Stimulated activated CD4-positive, alpha-beta T cell treated with anti-CD3 and anti-CD28 coated beads, Interleukin-1b, Interleukin-23, amount 100 ng/mL, for 4 hours (primary cell): ENCODE data around the gene TMEM59L.
"Not testable (repeated sequence)": the region's sequence is repeated elsewhere in the genome, so short reads cannot be mapped to it uniquely, and the experiment has no call there.

ENCODE experiments used
- DNase-seq, 2 donors: peaks; one replicate each; pipeline ENCODE4 v3.0.0-alpha.2; 2020; ENCODE audit warnings: low read depth in 2 of 2

TMEM59L gene

DNA sequence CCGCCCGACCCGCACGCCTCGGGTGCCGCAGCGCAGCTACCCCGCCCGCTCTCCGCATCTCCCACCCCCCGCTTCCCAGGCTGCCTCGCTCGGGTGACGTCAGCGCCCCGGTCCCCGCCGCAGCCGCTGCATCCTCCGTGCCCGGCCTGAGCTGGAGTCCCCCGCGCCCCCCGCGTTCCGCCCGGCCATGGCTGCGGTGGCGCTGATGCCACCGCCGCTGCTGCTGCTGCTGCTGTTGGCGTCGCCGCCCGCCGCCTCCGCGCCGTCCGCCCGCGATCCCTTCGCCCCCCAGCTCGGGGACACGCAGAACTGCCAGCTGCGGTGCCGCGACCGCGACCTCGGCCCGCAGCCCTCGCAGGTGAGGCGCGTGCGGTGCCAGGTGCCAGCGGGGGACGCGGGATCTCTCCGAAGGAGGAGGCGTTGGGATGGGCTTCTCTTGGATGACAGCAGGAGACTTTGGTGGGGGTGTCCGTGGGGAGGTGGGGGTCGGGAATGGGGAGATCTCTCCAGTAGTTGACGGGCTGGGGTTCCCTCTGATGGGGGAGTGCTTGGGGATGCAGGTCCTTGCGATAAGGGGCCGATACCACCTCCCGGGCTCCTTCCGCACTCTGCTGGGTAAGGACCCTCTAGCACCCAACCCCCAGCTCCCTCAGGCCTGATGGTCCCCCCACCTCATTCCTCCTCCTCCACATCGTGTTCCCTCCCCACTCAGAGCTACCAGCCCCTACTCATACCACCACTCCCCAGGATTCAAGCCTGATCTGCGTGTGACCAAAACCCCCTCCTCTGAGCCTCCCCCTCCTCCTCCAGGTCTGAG, at the start of gene TMEM59L:
Gene TMEM59L (plus strand): TSS at position 99 of the 817 bp plus-strand sequence. CDS start 89 bp downstream, at position 188.
- peak in 1 of 2 donors; percentile 47 for DNase-seq

DNA sequence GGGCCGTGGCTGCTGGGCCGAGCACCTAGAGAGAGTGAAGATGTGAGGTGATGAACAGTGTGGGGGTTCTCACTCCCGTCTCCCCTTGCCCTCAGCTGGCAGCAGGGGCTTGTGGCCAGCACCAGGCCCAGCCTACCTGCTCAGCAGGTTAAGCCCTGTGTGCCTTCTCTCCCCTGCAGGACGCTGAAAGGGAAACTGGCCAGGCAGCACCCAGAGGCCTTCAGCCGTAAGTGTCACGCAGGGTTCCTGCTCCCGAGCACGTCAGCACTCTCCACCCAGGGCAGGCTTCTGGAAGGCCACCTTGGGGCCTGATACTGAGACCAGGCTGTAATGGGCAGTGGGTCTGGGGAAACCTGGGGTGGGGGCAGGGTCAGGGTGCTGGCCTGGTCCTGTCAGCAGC, 45.7 kb upstream of the TMEM59L start:
- no peak for DNase-seq

DNA sequence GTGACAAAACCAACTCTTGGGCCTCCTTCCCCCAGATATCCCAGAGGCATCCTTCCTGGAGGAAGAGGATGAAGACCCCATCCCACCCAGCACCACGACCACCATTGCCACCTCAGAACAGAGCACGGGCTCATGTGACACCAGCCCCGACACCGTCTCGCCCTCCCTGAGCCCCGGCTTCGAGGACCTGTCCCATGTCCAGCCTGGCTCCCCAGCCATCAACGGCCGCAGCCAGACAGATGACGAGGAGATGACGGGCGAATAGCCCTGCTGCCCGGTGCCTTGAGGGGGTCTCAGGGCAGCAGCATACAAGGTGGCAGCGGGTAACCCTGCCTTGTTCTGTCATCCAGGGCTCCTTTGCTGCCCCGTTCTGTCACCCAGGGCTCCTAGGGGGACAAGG, 44.3 kb upstream of the TMEM59L start:
- no peak for DNase-seq

DNA sequence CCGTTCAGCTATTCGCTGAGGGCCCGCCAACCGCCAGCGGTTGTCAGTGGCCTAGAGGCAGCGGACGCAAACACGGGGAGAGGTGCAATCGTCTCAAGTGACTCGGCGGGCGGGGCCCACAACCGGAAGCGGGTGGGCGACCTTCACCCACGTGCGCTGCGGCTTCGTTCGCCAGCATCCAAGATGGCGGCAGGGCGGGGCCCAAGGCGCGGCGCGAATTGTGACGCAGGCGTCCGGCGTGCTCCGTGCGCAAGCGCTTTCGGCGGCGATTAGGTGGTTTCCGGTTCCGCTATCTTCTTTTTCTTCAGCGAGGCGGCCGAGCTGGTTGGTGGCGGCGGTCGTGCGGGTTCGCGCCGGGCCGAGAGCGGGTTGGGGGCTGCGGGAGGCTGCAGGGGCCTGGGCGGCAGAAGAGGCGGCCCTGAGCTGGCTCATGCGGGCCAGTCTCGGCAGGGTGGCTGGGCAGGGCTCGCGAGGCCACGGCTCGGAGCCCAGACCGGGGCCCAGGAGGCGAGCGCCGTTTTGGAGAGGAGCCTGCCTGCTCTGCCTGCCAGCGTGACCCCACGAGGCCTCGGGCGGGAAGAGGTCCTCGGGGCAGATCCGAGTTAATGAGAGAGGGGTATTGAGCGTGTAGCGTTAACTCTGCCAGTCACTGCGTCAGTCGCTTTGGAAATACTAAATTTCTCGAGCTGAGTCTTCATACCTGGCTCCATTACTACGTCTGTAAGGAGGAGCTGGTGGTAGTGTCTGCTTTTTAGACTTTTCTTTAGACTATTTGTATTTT, 40.9 kb upstream of the TMEM59L start, which contains the start of gene UBA52:
Gene UBA52 (plus strand): TSS at position 294 of the 781 bp plus-strand sequence. CDS start 1,444 bp downstream, outside the sequence.
- peak; percentile 98 for DNase-seq

DNA sequence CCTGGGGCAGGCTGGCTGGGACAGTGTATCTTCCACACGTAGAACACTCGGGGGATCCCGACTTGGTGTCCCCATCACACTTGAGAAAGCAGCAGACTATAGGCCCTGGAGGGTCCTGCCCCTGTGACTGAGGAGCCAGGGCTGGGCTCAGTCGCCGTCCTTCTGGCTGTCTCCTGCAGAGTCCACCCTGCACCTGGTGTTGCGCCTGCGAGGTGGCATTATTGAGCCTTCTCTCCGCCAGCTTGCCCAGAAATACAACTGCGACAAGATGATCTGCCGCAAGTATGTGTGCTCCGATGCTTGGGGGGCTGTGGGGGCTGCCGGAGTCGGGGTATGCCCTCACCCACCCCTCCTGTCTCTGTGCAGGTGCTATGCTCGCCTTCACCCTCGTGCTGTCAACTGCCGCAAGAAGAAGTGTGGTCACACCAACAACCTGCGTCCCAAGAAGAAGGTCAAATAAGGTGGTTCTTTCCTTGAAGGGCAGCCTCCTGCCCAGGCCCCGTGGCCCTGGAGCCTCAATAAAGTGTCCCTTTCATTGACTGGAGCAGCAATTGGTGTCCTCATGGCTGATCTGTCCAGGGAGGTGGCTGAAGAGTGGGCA, 37.9 kb upstream of the TMEM59L start:
- no peak for DNase-seq

DNA sequence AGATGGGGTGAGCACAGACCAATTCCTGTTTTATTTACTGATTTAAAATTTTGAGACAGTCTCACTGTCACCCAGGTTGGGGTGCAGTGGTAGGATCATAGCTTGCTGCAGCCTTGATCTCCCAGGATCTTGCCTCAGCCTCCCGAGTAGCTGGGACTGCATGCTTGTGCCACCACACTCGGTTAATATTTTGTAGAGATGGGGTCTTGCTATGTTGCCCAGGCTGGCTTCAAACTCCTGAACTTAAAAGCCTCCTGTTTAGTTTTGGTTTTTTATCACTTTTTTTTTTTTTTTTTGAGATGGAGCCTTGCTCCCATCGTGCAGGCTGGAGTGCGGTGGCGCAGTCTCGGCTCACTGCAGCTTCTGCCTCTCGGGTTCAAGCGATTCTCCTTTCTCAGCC, 36.3 kb upstream of the TMEM59L start:
- no peak for DNase-seq

DNA sequence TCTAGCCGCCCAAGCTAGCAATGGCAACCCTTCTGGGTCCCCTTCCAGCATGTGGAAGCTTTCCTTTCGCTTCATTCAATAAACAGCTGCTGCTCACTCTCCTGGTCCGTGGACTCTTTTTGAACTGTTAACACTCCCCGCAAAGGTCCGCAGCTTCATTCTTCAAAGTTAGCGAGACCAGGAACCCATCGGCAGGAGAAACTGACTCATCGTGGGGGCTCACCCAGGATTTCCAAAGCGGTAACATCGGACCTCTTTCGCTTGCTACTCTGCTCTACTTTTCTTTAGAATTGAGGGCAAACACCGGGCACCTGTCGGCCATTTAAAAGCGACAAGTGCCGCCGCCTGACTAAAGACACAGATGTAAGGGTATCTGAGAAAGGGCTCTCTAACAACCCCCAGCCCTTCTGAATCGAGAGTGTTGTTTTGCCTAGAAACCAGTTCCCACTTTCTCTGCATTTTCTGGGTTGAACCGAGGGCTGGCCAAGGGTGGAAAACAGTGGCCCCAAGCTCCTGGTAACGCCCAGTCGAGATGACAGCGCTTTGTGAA, 35.2 kb upstream of the TMEM59L start:
- no peak for DNase-seq

DNA sequence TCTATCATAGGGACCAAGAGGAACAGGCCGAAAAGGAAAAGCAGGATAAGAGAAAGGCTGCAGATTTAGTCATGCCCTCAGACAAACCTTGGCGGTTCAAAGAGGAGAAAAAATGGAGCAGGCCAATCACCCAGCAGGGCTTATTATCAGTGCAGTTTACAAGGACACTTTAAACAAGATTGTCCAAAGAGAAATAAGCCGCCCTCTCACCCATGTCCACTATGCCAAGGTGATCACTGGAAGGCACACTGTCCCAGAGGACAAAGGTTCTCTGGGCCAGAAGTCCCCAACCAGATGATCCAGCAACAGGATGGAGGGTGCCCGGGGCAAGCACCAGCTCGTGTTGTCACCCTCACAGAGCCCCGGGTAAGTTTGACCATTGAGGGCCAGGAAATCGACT, 32.4 kb upstream of the TMEM59L start:
- no peak for DNase-seq

DNA sequence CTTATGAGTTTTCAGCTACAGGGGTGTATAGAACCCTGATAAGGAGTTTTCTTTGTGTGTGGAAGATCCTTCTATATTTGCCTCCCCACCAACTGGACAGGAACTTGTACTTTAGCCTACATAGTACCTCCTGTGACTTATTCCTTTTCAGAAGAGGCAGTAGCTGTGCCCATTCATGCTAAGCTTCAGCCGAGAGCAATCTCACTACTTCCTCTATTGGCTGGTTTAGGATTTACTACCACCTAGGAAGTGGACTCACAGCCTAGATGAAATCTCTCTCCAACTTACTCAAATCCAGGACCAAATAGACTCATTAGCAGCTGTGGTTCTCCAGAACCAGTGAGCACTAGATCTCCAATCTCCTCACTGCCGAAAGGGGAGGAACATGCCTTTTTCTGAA, 26.4 kb upstream of the TMEM59L start:
- no peak for DNase-seq

DNA sequence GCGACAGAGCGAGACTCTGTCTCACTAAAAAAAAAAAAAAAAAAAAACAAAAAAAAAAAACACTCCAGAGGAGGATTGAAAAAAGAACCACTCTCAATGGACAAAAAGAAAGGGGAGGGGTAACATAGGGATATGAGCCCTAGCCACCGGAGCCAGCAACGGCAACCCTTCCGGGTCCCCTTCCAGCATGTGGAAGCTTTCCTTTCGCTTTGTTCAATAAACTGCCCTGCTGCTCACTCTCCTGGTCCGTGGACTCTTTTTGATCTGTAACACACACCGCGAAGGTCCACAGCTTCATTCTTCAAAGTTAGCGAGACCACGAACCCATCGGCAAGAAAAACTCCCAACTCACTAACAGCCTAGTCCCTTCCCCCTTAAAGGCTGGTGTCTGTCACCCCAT, 25.1 kb upstream of the TMEM59L start:
- no peak for DNase-seq

DNA sequence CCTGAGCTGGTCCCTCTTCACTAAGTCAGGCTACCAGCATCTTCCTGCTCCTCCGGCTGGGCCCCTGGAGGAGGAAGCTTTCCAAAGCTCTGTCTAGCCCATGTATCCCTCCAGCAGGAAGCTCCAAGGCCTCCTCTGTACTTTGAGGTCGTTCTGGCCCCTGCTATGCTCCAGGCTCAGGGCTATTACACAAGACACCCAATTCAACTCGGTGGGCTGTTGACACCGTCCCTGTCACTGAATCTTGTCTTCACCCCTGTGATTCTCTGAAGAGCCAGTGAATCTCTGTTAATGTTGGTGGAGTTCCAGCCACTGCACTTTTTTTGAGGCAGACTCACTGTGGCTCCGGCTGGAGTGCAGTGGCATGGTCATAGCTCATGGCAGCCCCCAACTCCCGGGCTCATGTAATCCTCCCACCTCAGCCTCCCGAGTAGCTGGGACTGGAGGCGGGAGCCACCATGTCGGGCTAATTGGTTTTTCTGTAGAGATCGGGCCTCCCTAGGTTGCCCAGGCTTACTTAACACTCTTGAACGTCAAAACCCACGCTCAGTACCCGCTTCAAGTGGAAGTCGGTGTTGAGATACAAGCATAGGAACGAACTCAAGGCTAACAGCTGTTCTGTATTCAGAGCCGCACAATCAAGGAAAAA, 24.6 kb upstream of the TMEM59L start:
- DNase-seq, result no peak

DNA sequence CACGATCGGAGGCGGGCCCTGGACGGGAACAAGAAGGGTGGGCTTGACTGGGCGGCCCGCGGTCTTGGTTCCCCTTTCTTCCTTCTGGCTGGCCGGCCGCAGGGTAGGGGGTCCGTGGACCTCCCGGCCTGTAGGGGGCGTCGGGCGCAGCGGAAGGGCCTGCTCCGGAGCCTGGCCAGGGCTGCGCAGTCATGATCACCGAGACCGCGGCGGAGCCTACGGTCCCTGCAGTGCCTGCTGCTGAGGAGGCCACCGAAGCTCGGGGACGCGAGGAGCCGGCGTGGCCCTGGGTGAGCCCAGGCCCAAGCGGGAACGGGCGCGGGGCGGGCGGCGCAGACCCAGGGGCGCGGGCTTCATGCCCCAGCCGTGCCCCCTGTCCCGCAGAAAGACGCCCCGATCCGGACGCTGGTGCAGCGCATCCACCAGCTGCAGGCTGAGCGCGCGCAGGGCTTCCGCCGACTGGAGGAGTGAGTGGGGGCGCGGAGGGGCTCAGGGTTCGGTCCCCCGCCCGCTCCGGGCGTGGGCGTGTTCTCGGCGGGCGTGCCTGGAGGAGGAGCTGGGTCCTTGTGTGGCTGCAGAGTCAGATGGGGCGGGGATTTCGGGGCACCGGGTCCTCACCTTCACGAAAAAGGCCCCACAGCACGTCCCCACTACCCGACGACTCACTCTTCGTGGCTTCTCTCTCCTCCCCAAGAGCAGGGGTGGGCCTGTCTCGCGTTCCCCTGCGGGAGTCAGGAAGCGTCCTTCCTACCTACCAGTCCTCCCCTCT, 23.9 kb upstream of the TMEM59L start, which contains the start of gene REX1BD:
Gene REX1BD (plus strand): TSS at position 188 of the 769 bp plus-strand sequence. CDS start 4 bp downstream, at position 192.
- peak; percentile 87 to 88 for DNase-seq

DNA sequence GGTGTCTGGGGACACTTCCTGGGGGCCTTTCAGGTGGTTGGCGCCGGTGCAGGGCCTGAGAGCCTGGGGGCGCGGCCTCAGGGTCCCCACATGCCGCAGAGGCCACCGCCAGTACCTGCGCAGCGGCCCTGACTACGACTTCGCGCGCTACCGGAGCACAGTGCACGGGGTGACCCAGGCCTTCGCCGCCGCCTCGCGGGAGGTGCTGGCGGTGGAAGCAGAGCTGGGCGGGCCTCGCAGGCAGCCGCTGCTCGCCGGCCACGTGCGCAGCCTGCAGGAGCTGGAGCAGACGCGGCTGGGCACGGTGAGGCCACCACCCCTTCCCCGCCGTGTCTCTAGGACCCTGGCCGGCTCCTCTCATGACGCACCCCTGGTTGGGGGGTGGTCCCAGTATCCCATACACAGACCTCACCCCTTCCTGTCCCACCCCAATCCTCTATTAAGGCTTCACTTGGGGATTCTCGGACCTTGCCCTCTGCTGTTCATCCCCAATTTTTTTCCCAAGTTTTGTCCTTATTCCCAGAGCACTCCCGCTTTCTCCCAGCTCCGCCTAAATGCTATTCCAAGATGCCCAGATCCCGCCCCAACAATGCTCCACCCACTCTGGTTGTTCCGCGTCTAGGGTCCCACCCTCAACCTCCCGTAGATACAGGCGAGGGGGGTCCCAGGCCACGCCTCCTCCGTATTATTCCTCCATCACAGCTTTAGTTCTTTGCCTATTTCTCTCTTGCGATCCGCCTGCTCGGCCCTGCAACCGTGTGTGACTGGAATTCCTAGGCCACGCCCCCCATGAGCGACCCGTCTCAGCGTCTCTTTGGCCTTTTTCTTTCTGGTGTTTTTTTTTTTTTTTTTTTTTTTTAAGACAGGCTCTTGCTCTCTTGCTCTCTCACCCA, 23.0 kb upstream of the TMEM59L start:
- peak; percentile 42 to 49 for DNase-seq

DNA sequence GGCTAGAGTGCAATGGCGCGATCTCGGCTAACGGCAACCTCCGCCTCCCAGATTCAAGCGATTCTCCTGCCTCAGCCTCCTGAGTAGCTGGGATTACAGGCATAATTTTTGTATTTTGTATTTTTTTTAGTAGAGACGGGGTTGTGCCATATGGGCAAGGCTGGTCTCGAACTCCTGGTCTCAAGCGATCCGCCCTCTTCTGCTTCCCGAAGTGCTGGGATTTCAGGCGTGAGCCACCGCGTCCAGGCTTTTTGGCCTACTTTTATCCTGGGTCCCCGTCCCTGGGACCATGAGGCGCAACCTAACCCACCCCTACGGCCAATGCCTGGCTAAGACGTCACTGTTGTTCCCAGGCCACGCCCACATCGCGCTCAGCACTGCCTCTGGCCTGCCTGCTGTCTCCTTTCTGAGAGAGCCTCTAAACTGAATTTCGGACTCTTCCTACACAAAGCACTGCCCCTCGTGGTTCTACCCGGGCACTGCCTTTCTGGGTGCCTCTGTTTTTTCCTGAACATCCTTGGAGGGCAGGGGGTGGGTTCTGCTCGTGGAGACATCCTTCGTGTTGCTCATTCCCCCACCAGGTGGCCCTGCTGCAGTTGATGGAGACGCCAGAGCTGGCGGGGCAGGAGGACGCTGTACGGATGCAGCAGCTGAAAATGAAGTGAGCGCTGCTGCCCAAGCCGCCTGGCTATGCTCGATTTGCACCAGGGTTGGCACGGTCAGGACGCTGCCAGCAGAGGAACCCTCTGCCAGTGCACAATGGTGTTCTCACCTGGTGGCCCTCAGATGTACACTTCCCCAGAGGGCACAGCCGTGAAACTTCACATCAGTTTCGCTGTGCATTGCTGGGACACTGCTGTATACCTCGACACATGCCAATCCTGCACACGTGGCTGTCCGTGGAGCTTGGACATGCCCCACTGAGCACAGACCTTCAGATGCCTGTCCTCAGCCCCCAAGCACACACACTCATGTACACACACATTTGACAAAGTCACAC, 22.1 kb upstream of the TMEM59L start:
- no peak for DNase-seq

DNA sequence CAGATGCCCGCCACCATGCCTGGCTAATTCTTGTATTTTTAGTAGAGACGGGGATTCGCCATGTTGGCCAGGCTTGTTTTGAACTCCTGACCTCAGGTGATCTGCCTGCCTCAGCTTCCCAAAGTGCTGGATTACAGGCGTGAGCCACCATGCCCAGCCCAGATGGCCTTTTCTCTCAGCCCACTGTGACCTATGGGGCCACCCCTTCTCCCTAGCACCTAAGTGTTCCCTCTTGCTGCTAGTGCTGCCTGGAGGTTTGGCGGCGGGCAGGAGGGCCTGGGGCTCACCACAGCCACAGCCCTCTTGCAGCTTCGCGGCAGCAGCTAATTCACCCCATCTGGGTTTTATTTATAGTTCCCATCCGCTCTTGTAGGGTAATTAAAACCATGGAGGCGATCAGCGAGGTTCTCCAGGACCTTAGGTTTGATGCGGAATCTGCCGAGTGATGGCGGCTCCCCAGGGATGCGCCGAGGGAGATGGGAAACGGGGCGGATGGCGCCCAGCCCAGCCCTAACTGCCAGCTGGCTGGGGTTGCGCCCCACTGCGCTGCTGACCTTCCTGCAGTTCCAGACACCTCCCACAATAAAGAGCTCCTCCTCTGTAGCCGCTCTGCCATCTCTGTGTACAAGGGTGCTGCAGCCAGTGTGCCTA, 20.8 kb upstream of the TMEM59L start:
- no peak for DNase-seq

DNA sequence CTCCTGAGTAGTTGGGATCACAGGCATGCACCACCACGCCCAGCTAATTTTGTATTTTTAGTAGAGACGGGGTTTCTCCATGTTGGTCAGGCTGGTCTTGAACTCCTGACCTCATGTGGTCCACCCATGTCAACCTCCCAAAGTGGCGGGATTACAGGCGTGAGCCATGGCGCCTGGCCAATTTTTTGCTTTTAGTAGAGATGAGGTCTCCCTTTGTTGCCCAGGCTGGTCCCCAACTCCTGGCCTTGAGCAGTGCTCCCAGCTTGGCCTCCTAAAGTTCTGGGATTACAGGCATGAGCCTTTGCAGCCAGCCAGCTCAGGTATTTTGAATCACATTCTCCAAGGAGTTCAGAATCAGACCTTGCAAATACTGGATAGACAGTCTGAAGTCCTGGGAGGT, 19.9 kb upstream of the TMEM59L start:
- DNase-seq, result not testable (repeated sequence)

DNA sequence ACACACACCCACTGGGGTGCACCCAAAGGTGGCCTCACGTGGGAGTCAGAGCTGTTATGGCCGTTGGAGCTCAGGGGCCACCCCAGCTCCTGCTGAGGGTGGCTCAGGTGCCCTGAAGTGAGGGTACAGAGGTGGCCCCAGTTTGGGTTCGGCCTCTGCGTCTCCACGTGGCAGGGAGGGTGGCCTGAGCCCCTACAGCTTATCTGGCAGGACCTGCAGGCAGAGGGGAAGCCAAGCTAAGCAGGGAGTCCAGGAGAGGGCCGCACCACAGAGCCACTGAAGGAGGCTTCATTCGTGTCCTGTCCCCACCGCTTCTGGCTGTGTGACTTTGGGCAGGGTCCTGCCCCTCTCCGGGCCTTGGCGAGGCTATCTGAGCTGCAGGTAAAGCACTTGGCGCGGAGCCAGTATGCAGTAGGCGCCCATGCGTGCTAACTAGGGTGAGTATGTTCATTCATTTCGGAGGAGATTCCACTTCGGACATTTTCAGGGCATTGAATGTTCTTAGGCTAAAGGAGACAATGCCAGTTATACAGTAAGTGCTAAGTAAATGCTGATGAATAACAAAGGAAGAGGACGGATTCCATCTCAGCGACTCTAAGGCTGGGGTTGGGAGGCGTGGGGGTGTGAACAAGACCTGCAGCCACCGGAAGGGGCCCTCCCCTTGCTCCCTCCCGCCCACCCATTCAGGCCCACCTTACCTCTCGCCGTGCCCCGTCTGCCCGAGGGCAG, 19.1 kb upstream of the TMEM59L start:
- no peak for DNase-seq
